ENCODE data around the gene VARS2. TPM values are rescaled to one million over a fixed set of nuclear protein-coding genes. Genes with fewer than 3 reads are reported as not detected.
A peak's percentile ranks its signal among the peaks of the same experiment; 100 is the strongest.

Gene VARS2
- total and polyA plus RNA-seq, 9 of the 15 experiments (the other 6 are each of a cell fraction or from before 2014, with no cell fraction given) = 1.6 to 53.6 (median 29.9) TPM

DNA sequence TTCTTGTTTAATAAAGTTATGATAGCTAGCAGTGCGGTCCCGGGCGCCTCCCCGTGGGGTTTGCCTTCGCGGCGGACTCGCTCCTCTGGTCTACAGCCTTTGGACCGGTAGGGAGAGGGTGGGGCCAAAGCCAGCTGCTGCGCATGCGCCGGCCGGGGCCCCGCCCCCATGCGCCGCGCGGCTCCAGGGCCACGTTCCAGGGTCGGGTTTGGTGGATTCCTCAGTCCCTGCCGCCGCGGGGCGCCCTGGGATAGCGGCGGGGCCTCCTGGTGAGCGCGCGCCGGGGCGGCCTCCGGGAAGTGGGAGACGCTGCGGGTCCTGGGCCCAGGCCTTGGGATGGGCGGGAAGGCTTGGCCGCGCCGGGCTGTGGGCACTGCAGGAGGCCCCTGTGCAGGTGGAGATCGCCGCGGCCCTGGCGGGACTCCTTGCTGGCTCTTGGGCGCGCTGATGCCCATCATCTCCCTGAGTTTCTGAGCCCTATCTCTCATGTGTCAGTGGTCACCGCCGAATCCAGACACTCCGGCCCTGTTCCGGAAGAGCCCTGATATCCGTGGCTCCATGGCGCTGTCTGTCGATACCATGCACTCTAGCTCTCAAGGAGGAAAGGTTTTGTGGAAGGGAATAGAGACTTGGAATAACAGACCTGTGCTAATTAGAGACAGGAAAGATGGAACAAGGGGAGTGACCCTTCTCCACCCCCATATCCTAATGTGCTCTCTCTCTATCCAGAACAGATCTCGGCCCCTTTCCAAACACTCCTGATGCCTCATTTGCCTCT lies at the start of gene VARS2 (continued):
- TF ChIP-seq, protein P1, sequence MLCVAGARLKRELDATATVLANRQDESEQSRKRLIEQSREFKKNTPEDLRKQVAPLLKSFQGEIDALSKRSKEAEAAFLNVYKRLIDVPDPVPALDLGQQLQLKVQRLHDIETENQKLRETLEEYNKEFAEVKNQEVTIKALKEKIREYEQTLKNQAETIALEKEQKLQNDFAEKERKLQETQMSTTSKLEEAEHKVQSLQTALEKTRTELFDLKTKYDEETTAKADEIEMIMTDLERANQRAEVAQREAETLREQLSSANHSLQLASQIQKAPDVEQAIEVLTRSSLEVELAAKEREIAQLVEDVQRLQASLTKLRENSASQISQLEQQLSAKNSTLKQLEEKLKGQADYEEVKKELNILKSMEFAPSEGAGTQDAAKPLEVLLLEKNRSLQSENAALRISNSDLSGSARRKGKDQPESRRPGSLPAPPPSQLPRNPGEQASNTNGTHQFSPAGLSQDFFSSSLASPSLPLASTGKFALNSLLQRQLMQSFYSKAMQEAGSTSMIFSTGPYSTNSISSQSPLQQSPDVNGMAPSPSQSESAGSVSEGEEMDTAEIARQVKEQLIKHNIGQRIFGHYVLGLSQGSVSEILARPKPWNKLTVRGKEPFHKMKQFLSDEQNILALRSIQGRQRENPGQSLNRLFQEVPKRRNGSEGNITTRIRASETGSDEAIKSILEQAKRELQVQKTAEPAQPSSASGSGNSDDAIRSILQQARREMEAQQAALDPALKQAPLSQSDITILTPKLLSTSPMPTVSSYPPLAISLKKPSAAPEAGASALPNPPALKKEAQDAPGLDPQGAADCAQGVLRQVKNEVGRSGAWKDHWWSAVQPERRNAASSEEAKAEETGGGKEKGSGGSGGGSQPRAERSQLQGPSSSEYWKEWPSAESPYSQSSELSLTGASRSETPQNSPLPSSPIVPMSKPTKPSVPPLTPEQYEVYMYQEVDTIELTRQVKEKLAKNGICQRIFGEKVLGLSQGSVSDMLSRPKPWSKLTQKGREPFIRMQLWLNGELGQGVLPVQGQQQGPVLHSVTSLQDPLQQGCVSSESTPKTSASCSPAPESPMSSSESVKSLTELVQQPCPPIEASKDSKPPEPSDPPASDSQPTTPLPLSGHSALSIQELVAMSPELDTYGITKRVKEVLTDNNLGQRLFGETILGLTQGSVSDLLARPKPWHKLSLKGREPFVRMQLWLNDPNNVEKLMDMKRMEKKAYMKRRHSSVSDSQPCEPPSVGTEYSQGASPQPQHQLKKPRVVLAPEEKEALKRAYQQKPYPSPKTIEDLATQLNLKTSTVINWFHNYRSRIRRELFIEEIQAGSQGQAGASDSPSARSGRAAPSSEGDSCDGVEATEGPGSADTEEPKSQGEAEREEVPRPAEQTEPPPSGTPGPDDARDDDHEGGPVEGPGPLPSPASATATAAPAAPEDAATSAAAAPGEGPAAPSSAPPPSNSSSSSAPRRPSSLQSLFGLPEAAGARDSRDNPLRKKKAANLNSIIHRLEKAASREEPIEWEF (CRISPR knock-in tag; IDR thresholded peaks at IDR 0.05) = no peak
- no peak for TF ChIP-seq ZNF668 (CRISPR knock-in tag; IDR thresholded peaks at IDR 0.05)
- TF ChIP-seq, protein P2, sequence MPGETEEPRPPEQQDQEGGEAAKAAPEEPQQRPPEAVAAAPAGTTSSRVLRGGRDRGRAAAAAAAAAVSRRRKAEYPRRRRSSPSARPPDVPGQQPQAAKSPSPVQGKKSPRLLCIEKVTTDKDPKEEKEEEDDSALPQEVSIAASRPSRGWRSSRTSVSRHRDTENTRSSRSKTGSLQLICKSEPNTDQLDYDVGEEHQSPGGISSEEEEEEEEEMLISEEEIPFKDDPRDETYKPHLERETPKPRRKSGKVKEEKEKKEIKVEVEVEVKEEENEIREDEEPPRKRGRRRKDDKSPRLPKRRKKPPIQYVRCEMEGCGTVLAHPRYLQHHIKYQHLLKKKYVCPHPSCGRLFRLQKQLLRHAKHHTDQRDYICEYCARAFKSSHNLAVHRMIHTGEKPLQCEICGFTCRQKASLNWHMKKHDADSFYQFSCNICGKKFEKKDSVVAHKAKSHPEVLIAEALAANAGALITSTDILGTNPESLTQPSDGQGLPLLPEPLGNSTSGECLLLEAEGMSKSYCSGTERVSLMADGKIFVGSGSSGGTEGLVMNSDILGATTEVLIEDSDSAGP (CRISPR knock-in tag; IDR thresholded peaks at IDR 0.05) = no peak
- TF ChIP-seq KAT7 (CRISPR knock-in tag; IDR thresholded peaks at IDR 0.05; ENCODE audit: borderline replicate concordance) = no peak
- TF ChIP-seq, protein P3, sequence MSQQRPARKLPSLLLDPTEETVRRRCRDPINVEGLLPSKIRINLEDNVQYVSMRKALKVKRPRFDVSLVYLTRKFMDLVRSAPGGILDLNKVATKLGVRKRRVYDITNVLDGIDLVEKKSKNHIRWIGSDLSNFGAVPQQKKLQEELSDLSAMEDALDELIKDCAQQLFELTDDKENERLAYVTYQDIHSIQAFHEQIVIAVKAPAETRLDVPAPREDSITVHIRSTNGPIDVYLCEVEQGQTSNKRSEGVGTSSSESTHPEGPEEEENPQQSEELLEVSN (IDR thresholded peaks at IDR 0.05; ENCODE audit: borderline replicate concordance in 1 of 2, extremely low read depth in 1 of 2, insufficient read depth in 1 of 2, insufficient read length in 1 of 2, low read depth in 1 of 2, low read length in 1 of 2, poor library complexity in 1 of 2, severe bottlenecking in 1 of 2) = peak; percentile 79 to 91
- peak; percentile 95 for TF ChIP-seq CCNT2 (IDR thresholded peaks at IDR 0.05; ENCODE audit: borderline replicate concordance, extremely low read depth, insufficient read length, low read depth, low read length)
- peak; percentile 72 for TF ChIP-seq ZNF41 (CRISPR knock-in tag; conservative IDR thresholded peaks at IDR 0.05)

All from K562 (cell line).